ENCODE results near the gene PNPLA7.

GRCh38 chr9:137551264-137552021 lies 1.2 kb upstream of the PNPLA7 start, which contains the start of gene MRPL41:
- TF ChIP-seq CHD2 (IDR thresholded peaks at IDR 0.05; ENCODE audit: borderline replicate concordance, low read depth, low read length) (0 out of 2 replicates have a peak, but pooled peaks have one; percentile 32), NFXL1 (IDR thresholded peaks at IDR 0.05; ENCODE audit: borderline replicate concordance) (no peak), EGR1 (IDR thresholded peaks at IDR 0.05; ENCODE audit: borderline replicate concordance in 1 of 2, low read depth in 2 of 2, low read length in 2 of 2) (no peak), POLR2A (IDR thresholded peaks at IDR 0.05; ENCODE audit: low read depth, low read length) (peak; percentile 94), ZZZ3 (IDR thresholded peaks at IDR 0.05; ENCODE audit: control insufficient read depth, insufficient read length, low read depth) (no peak), NFIC (IDR thresholded peaks at IDR 0.05; ENCODE audit: low read depth, low read length) (no peak), EZH2 (IDR thresholded peaks at IDR 0.05; ENCODE audit: borderline replicate concordance, control insufficient read depth, low read depth, low read length) (no peak), SIN3A (IDR thresholded peaks at IDR 0.05; ENCODE audit: low read depth, low read length) (no peak; the same call in 1 of the 2 replicates), CHD4 (IDR thresholded peaks at IDR 0.05) (no peak), KLF5 (IDR thresholded peaks at IDR 0.05; ENCODE audit: partially characterized antibody) (no peak), NBN (IDR thresholded peaks at IDR 0.05) (no peak), BRCA1 (IDR thresholded peaks at IDR 0.05; ENCODE audit: low read depth, low read length) (no peak), KDM1A (IDR thresholded peaks at IDR 0.05; ENCODE audit: borderline replicate concordance) (no peak)
- TF ChIP-seq, protein P1, sequence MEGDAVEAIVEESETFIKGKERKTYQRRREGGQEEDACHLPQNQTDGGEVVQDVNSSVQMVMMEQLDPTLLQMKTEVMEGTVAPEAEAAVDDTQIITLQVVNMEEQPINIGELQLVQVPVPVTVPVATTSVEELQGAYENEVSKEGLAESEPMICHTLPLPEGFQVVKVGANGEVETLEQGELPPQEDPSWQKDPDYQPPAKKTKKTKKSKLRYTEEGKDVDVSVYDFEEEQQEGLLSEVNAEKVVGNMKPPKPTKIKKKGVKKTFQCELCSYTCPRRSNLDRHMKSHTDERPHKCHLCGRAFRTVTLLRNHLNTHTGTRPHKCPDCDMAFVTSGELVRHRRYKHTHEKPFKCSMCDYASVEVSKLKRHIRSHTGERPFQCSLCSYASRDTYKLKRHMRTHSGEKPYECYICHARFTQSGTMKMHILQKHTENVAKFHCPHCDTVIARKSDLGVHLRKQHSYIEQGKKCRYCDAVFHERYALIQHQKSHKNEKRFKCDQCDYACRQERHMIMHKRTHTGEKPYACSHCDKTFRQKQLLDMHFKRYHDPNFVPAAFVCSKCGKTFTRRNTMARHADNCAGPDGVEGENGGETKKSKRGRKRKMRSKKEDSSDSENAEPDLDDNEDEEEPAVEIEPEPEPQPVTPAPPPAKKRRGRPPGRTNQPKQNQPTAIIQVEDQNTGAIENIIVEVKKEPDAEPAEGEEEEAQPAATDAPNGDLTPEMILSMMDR (IDR thresholded peaks at IDR 0.05 in 2 of 3, conservative IDR thresholded peaks at IDR 0.05 in 1 of 3; ENCODE audit: control insufficient read depth in 2 of 3, extremely low read depth in 1 of 3, insufficient read depth in 1 of 3, low read depth in 3 of 3, low read length in 3 of 3): peak; percentile 21 to 51 (median 40); a peak in 4 of 6 replicates

All from GM12878 (cell line).